Stomach (tissue), 9 donors: ENCODE data around the gene B3GLCT. TPM values are rescaled to one million over a fixed set of nuclear protein-coding genes. Genes with fewer than 3 reads are reported as not detected.

ENCODE experiments used
- DNase-seq, 2 donors: peaks; one replicate each; pipeline versions ENCODE4 v3.0.0 to v3.0.0-alpha.2; 2013 to 2019
- H3K27ac ChIP-seq, 5 donors: fragments of 200-600 bp in 4 of 5; sonication (generic) in 4 of 5; one replicate each; pipeline ENCODE4 v1.5.1; 2013 to 2019; ENCODE audit warnings: mild to moderate bottlenecking in 1 of 5, moderate library complexity in 1 of 5
- H3K27me3 ChIP-seq, 3 donors: fragments of 200-600 bp; sonication (generic); one replicate each; pipeline ENCODE4 v1.5.1; 2017 to 2019; ENCODE audit warnings: mixed run types in 1 of 3
- H3K36me3 ChIP-seq, 4 donors: fragments of 200-600 bp; sonication (generic); 1 replicate in 3 of 4; 2 replicates in 1 of 4; pipeline ENCODE4 v1.5.1; 2016 to 2019
- H3K4me1 ChIP-seq, 4 donors: fragments of 200-600 bp; sonication (generic); one replicate each; pipeline ENCODE4 v1.5.1; 2016 to 2019
- H3K4me3 ChIP-seq, 4 donors: fragments of 200-600 bp; sonication (generic) in 3 of 4; one replicate each; pipeline ENCODE4 v1.5.1; 2016 to 2019; ENCODE audit warnings: mild to moderate bottlenecking in 1 of 4
- H3K9me3 ChIP-seq, 4 donors: fragments of 200-600 bp; sonication (generic); one replicate each; pipeline ENCODE4 v1.5.1; 2016 to 2019
- EP300 ChIP-seq: sonication (generic); formaldehyde crosslinking; IDR thresholded peaks from one replicate; pipeline ENCODE4 v1.6.1; 2017; ENCODE audit warnings: antibody characterized with exemption
- POLR2A ChIP-seq, 4 donors: fragments of 450-650 bp; IDR thresholded peaks; one replicate each; pipeline ENCODE4 v1.6.1; 2016; ENCODE audit warnings: antibody characterized with exemption in 4 of 4, control low read depth in 2 of 4, mild to moderate bottlenecking in 1 of 4, moderate library complexity in 1 of 4
- POLR2AphosphoS5 ChIP-seq, 3 donors: sonication (generic); formaldehyde crosslinking; IDR thresholded peaks; one replicate each; pipeline ENCODE4 v1.6.1; 2016; ENCODE audit warnings: antibody characterized with exemption in 3 of 3
- WGBS, 5 donors: extraction: QIAGEN DNeasy Blood & Tissue Kit in 3 of 5; methylation state at CpG; one replicate each; pipeline versions ENCODE4 v1.1.5 to v1.1.7; 2013 to 2018; 5-methylcytosine and 5-hydroxymethylcytosine counted together
- intact Hi-C: fragments of 100-400 bp; cut with DNase I; formaldehyde crosslinking; loops from one replicate; pipeline ENCODE4 v1.15.1; 2023; ENCODE audit warnings: low total_unique reads
- polyA plus RNA-seq, 3 donors: library from polyadenylated mRNA; stranded (reverse); fragments of 200-250 nt; gene quantifications; one replicate each; pipeline ENCODE4 v1.2.3, GENCODE V29; 2013
- total RNA-seq, 5 donors: library from RNA; depleted of rRNA; stranded (reverse); fragments of >200 nt; gene quantifications; one replicate each; pipeline versions ENCODE4 v1.1.0 to v1.2.3, GENCODE V29; 2014 to 2016
- TF ChIP-seq, protein P1 (sequence below), 7 experiments: fragments of 450-650 bp in 4 of 7; fragments of 200-600 bp in 3 of 7; sonication (generic) in 3 of 7; IDR thresholded peaks; one replicate each; pipeline ENCODE4 v1.5.1; 2016 to 2019; ENCODE audit warnings: antibody characterized with exemption in 7 of 7, control low read depth in 2 of 7, mild to moderate bottlenecking in 1 of 7
- donor health status: healthy with polysubstance abuse.
- donor health status: Bipolar disorder and iron deficiency.
- donor health status: healthy.

B3GLCT gene
- total and polyA plus RNA-seq, 8 donors, result 0.76 to 16.1 (median 6.4) TPM; not detected in 2

GRCh38 chr13:31357581-31357980 is 157.8 kb downstream of the B3GLCT start:
- Histone ChIP-seq H3K27ac (no peak overlapping the region), H3K4me3 (no peak overlapping the region), H3K27me3 (peaks cover 0 to 5% (median 2%) of the 10 kb centered on the region in 3 donors), H3K9me3 (peaks cover 6 to 26% (median 18%) of the 10 kb centered on the region in 4 donors), H3K4me1 (no peaks in the 10 kb centered on the region), H3K36me3 (no peaks in the 10 kb centered on the region)
- 23 to 32% (median 29%) methylated on average over 2 of the region's 2 CpGs for WGBS, 5 donors
- intact Hi-C loops, result no loop called here
- DNase-seq, result no peak
- TF ChIP-seq EP300 (no peak), POLR2A (IDR thresholded peaks at IDR 0.05) (no peak), POLR2AphosphoS5 (IDR thresholded peaks at IDR 0.05) (no peak)
- TF ChIP-seq, protein P1, sequence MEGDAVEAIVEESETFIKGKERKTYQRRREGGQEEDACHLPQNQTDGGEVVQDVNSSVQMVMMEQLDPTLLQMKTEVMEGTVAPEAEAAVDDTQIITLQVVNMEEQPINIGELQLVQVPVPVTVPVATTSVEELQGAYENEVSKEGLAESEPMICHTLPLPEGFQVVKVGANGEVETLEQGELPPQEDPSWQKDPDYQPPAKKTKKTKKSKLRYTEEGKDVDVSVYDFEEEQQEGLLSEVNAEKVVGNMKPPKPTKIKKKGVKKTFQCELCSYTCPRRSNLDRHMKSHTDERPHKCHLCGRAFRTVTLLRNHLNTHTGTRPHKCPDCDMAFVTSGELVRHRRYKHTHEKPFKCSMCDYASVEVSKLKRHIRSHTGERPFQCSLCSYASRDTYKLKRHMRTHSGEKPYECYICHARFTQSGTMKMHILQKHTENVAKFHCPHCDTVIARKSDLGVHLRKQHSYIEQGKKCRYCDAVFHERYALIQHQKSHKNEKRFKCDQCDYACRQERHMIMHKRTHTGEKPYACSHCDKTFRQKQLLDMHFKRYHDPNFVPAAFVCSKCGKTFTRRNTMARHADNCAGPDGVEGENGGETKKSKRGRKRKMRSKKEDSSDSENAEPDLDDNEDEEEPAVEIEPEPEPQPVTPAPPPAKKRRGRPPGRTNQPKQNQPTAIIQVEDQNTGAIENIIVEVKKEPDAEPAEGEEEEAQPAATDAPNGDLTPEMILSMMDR (IDR thresholded peaks at IDR 0.05), result no peak

- H3K9me3 ChIP-seq, result peaks cover 9 to 28% (median 25%) of the 10 kb centered on the region in 4 donors
- H3K27ac ChIP-seq, result no peak overlapping the region
- DNase-seq, result no peak
- intact Hi-C loops, result no loop called here
- no peak for TF ChIP-seq EP300
- no peak for TF ChIP-seq POLR2AphosphoS5 (IDR thresholded peaks at IDR 0.05)
- TF ChIP-seq POLR2A (IDR thresholded peaks at IDR 0.05), result no peak
- TF ChIP-seq, protein P1 (IDR thresholded peaks at IDR 0.05), result no peak
- no peak overlapping the region for H3K4me3 ChIP-seq
- WGBS, 5 donors, result 69 to 83% (median 79%) methylated on average over 1 of the region's 1 CpG
- no peaks in the 10 kb centered on the region for H3K36me3 ChIP-seq
- no peaks in the 10 kb centered on the region for H3K4me1 ChIP-seq
- H3K27me3 ChIP-seq, result no peaks in the 10 kb centered on the region
Observed at GRCh38 chr13:31361673-31362072, 161.9 kb downstream of the B3GLCT start.

DNA sequence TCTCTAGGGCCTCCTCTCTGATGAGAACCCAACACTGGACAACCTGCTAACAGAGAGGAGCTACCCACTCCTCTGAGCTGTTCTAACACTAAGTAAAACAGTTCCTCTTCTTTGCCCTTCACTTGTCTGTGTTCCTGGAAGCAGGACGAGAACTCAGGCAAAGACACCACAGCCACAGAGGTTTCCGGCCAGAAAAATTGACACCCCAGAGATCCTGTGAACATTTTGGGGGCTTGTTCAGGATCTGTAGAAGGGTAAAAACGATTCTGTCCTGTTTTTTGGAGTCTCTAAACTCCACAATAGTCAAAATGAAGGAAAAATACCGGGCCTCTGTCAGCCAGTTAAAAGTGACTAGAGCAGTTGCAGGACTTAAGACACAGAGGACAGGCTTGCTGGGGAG is 165.9 kb downstream of the B3GLCT start:
- H3K4me3 ChIP-seq, result no peak overlapping the region
- intact Hi-C loops, result no loop called here
- WGBS, 5 donors, result 51 to 68% (median 60%) methylated on average over 4 of the region's 4 CpGs
- no peaks in the 10 kb centered on the region for H3K4me1 ChIP-seq
- TF ChIP-seq POLR2A (IDR thresholded peaks at IDR 0.05) (no peak), POLR2AphosphoS5 (IDR thresholded peaks at IDR 0.05) (no peak)
- TF ChIP-seq, protein P1 (IDR thresholded peaks at IDR 0.05), result no peak
- H3K27ac ChIP-seq, result no peak overlapping the region
- DNase-seq, result no peak
- no peaks in the 10 kb centered on the region for H3K36me3 ChIP-seq
- peaks cover 9 to 45% (median 29%) of the 10 kb centered on the region in 4 donors for H3K9me3 ChIP-seq
- no peaks in the 10 kb centered on the region for H3K27me3 ChIP-seq

DNA sequence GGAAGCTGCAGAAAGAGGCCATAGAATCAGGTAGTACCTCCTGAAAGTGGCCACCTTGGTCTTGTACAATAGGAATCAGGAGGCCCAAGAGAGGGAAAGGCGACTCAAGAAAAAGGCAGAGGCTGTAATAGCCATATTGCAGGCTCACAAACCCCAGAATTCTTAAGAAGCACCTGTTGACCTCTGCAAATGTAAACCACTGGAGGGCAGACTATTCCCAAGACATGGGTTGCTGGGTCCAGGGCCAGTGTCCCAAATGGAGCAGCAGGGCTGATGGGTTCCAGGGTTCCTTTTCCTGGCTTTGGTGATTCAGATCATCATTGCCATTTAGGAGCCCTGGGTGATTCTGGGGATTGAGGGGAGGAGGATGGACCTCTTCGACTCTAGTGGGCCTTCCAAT is 167.6 kb downstream of the B3GLCT start:
- Histone ChIP-seq H3K4me3 (no peak overlapping the region), H3K4me1 (no peaks in the 10 kb centered on the region), H3K27me3 (no peaks in the 10 kb centered on the region), H3K9me3 (peaks cover 9 to 45% (median 29%) of the 10 kb centered on the region in 4 donors), H3K27ac (no peak overlapping the region), H3K36me3 (no peaks in the 10 kb centered on the region)
- DNase-seq, result no peak
- 78 to 88% (median 83%) methylated on average over 2 of the region's 2 CpGs for WGBS, 5 donors
- intact Hi-C loops, result no loop called here
- TF ChIP-seq, protein P1 (IDR thresholded peaks at IDR 0.05), result no peak
- TF ChIP-seq POLR2AphosphoS5 (IDR thresholded peaks at IDR 0.05) (no peak), POLR2A (IDR thresholded peaks at IDR 0.05) (no peak), EP300 (no peak)
